Lower leg skin (tissue), 4 donors: ENCODE results near the gene AP5Z1. TPM values are rescaled to one million over a fixed set of nuclear protein-coding genes. Genes with fewer than 3 reads are reported as not detected.

Experiments
- DNase-seq, 2 donors: peaks; one replicate each; pipeline ENCODE4 v3.0.0-alpha.2; 2019; ENCODE audit warnings: low spot score in 2 of 2
- H3K4me3 ChIP-seq: fragments of 200-600 bp; sonication (generic); 2 replicates; pipeline ENCODE4 v1.5.1; 2017; ENCODE audit warnings: mild to moderate bottlenecking, low read depth; ENCODE audit not compliant: poor library complexity, severe bottlenecking
- CTCF ChIP-seq, 3 donors: fragments of 450-650 bp; IDR thresholded peaks; one replicate each; pipeline ENCODE4 v1.5.1; 2016; ENCODE audit warnings: antibody characterized with exemption in 3 of 3, mild to moderate bottlenecking in 3 of 3, moderate library complexity in 2 of 3
- POLR2A ChIP-seq, 2 donors: fragments of 450-650 bp; IDR thresholded peaks; one replicate each; pipeline ENCODE4 v1.6.1; 2016 to 2017; ENCODE audit warnings: antibody characterized with exemption in 2 of 2, mild to moderate bottlenecking in 1 of 2, moderate library complexity in 1 of 2
- WGBS, 2 donors: methylation state at CpG; one replicate each; pipeline ENCODE4 v1.1.5; 2018; 5-methylcytosine and 5-hydroxymethylcytosine counted together
- intact Hi-C: fragments of 100-400 bp; cut with DNase I; formaldehyde crosslinking; loops from one replicate; pipeline ENCODE4 v1.15.0; 2023; ENCODE audit warnings: low total_unique reads
- total RNA-seq, 4 donors: library from RNA; depleted of rRNA; stranded (reverse); fragments of >200 nt; gene quantifications; one replicate each; pipeline ENCODE4 v1.1.0, GENCODE V29; 2016

Gene AP5Z1
- total RNA-seq, 4 donors from 2014 or later: 43.1 to 87.4 (median 61.3) TPM

GRCh38 chr7:4747746-4748145 is 27.7 kb upstream of the AP5Z1 start:
- TF ChIP-seq CTCF (IDR thresholded peaks at IDR 0.05) (no peak), POLR2A (IDR thresholded peaks at IDR 0.05) (no peak)
- no peak overlapping the region for H3K4me3 ChIP-seq
- intact Hi-C loops: no loop called here
- DNase-seq: no peak
- 85 to 86% methylated on average over 11 of the region's 11 CpGs for WGBS, 2 donors

DNA sequence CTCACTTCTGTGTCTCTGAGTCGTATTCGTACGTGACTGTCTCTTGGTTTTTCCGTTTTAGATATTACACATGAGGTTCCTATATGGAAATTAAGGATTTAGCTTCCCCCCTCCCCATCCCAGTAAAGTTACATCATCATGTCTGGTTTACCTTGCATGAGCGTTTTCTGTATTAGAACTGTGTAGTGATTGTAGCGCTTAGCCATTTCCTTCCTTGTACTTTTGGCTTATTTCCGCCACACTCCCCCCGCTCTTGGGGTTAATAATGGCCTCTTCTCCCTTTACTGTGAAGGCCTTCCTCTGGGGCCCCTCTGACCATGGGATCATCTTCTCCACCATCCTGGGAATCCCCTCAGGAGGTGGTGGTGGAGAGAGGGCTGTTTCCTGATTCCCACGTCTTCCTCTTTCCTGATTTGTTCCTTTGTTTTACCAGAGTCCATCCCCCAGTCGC is 27.2 kb upstream of the AP5Z1 start:
- 77 to 78% methylated on average over 10 of the region's 10 CpGs for WGBS, 2 donors
- TF ChIP-seq CTCF (IDR thresholded peaks at IDR 0.05): no peak
- TF ChIP-seq POLR2A (IDR thresholded peaks at IDR 0.05): no peak
- H3K4me3 ChIP-seq: no peak overlapping the region
- intact Hi-C loops: no loop called here
- DNase-seq: no peak

GRCh38 chr7:4749363-4749762 is 26.1 kb upstream of the AP5Z1 start:
- intact Hi-C loops: no loop called here

GRCh38 chr7:4749798-4750197 is 25.6 kb upstream of the AP5Z1 start:
- TF ChIP-seq POLR2A (IDR thresholded peaks at IDR 0.05) (no peak), CTCF (IDR thresholded peaks at IDR 0.05) (no peak)
- WGBS, 2 donors: 91 to 92% methylated on average over 15 of the region's 15 CpGs
- intact Hi-C loops: loop anchor here (5.0 kb wide), 1 partner anchor 67 kb away; the partner anchor contains the start of gene FOXK1
- H3K4me3 ChIP-seq: no peak overlapping the region
- DNase-seq: no peak

More at GRCh38 chr7:4749363-4749762, 26.1 kb upstream of the AP5Z1 start:
- no peak overlapping the region for H3K4me3 ChIP-seq
- DNase-seq: no peak
- 87 to 92% methylated on average over 10 to 14 of the region's 14 CpGs for WGBS, 2 donors
- TF ChIP-seq CTCF (IDR thresholded peaks at IDR 0.05): no peak
- TF ChIP-seq POLR2A (IDR thresholded peaks at IDR 0.05): no peak

DNA sequence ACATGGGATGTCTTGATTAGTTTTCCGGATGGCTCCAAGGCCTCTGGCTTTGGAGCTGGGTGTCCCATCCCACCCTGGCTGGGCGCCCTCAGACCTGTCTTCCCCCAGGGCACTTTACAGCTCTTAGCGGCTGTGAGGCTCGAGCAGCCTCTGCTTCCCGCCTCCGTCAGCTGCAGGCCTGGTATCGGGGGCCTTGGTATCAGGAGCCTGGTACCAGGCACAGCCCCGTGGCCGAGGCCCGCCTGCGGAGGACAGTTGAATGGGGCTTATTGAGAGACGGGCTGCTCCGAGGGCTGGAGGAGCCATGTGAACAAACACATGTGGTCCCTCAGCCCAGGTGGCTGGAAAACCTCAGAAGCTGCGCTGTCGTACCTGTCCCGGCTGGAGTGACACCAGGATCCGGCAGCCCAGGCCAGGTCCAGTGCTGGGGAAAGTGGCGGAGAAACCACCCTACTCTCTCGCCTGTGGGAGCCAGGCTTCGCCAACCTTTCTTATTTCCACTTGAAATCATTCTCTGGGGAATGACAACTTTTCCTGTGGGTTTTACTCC is 23.9 kb upstream of the AP5Z1 start:
- H3K4me3 ChIP-seq: no peak overlapping the region
- no peak for DNase-seq
- WGBS, 2 donors: 94 to 95% methylated on average over 6 to 19 of the region's 20 CpGs
- intact Hi-C loops: loop anchor here (5.0 kb wide), 1 partner anchor 69 kb away; the partner anchor contains the start of gene FOXK1
- TF ChIP-seq POLR2A (IDR thresholded peaks at IDR 0.05): no peak
- no peak for TF ChIP-seq CTCF (IDR thresholded peaks at IDR 0.05)
